HepG2 (cell line): ENCODE measurements around the gene COMMD7. TPM values are rescaled to one million over a fixed set of nuclear protein-coding genes. Genes with fewer than 3 reads are reported as not detected.

Experiments used
- AKAP8 ChIP-seq: sonication (generic); formaldehyde crosslinking; IDR thresholded peaks from 2 replicates; pipeline ENCODE4 v1.5.1; 2020; ENCODE audit warnings: mild to moderate bottlenecking, missing genetic modification reagents
- ARNT ChIP-seq: fragments of 450-650 bp; IDR thresholded peaks from 2 replicates; pipeline ENCODE4 v1.6.1; 2017
- BCL6 ChIP-seq: IDR thresholded peaks from 2 replicates; pipeline ENCODE4 v1.6.1; 2016; ENCODE audit warnings: missing genetic modification reagents, missing compliant biosample characterization
- DBP ChIP-seq: sonication (generic); formaldehyde crosslinking; IDR thresholded peaks from 2 replicates; pipeline ENCODE4 v1.4.0; 2020; ENCODE audit warnings: missing genetic modification reagents; ENCODE audit errors: not compliant biosample characterization
- ERF ChIP-seq: IDR thresholded peaks from 2 replicates; pipeline ENCODE4 v1.6.1; 2018; ENCODE audit warnings: missing biosample characterization, missing genetic modification reagents
- ETV5 ChIP-seq: IDR thresholded peaks from 2 replicates; pipeline ENCODE4 v1.6.1; 2018; ENCODE audit warnings: missing biosample characterization, missing genetic modification reagents, inconsistent platforms, borderline replicate concordance
- FOXA1 ChIP-seq, 2 experiments: fragments of 450-650 bp in 1 of 2; sonication (generic) in 1 of 2; formaldehyde crosslinking in 1 of 2; IDR thresholded peaks; 2 replicates each; pipeline versions ENCODE4 v1.4.0 to v1.6.1; 2016 to 2020; ENCODE audit warnings: missing genetic modification reagents in 1 of 2
- KDM2A ChIP-seq: sonication (generic); formaldehyde crosslinking; IDR thresholded peaks from 2 replicates; pipeline ENCODE4 v1.4.0; 2020; ENCODE audit warnings: low read depth, missing genetic modification reagents, borderline replicate concordance
- KDM5B ChIP-seq: sonication (generic); formaldehyde crosslinking; IDR thresholded peaks from 2 replicates; pipeline ENCODE4 v1.4.0; 2020; ENCODE audit warnings: missing genetic modification reagents, mild to moderate bottlenecking, borderline replicate concordance
- NFIC ChIP-seq: IDR thresholded peaks from 2 replicates; pipeline ENCODE4 v1.6.1; 2012; ENCODE audit warnings: mild to moderate bottlenecking, low read length, inconsistent platforms
- SYNCRIP ChIP-seq: fragments of 200-400 bp; formaldehyde crosslinking; IDR thresholded peaks from 2 replicates; pipeline ENCODE4 v1.6.1; 2018; ENCODE audit warnings: mild to moderate bottlenecking, low read depth, low read length; ENCODE audit not compliant: insufficient read depth
- YY1 ChIP-seq: IDR thresholded peaks from 2 replicates; pipeline ENCODE4 v1.6.1; 2011; ENCODE audit warnings: low read length, low read depth, moderate library complexity, mild to moderate bottlenecking; ENCODE audit not compliant: insufficient read depth, insufficient replicate concordance
- ZNF335 ChIP-seq: sonication (generic); formaldehyde crosslinking; IDR thresholded peaks from 2 replicates; pipeline ENCODE4 v1.4.0; 2020; ENCODE audit warnings: missing genetic modification reagents
- ZNF782 ChIP-seq: sonication (generic); formaldehyde crosslinking; IDR thresholded peaks from 2 replicates; pipeline ENCODE4 v1.4.0; 2020; ENCODE audit warnings: missing genetic modification reagents, mild to moderate bottlenecking, borderline replicate concordance
- polyA plus RNA-seq, 8 experiments: library from polyadenylated mRNA; depleted of rRNA in 3 of 8; stranded (reverse) in 7 of 8; unstranded in 1 of 8; fragments of >200 nt; fragmentation: Illumina TruSeq in 4 of 8; extraction: Trizol in 4 of 8; gene quantifications; 2 replicates each; pipeline versions ENCODE4 v1.2.1 to v1.2.3, GENCODE V29; 2011 to 2016; ENCODE audit warnings: low read depth in 4 of 8, missing spikeins in 1 of 8, mixed read lengths in 1 of 8; ENCODE audit not compliant: insufficient read depth in 1 of 8
- total RNA-seq, 5 experiments: library from RNA; depleted of rRNA; stranded (reverse); fragments of >200 nt; fragmentation: Illumina TruSeq; extraction: Trizol; gene quantifications; 2 replicates each; pipeline ENCODE4 v1.2.3, GENCODE V29; 2016; ENCODE audit warnings: low read depth in 1 of 5
- TF ChIP-seq, protein P1 (sequence below): sonication (generic); formaldehyde crosslinking; IDR thresholded peaks from one replicate; pipeline ENCODE4 v1.5.1; 2020; ENCODE audit warnings: mild to moderate bottlenecking, missing genetic modification reagents; ENCODE audit errors: not compliant biosample characterization
- TF ChIP-seq, protein P2 (sequence below): IDR thresholded peaks from 2 replicates; pipeline ENCODE4 v1.6.1; 2016; ENCODE audit warnings: low read depth, borderline replicate concordance
- TF ChIP-seq, protein P3 (sequence below): IDR thresholded peaks from 2 replicates; pipeline ENCODE4 v1.6.1; 2016; ENCODE audit warnings: low read depth

Gene COMMD7
- total and polyA plus RNA-seq, 2 of the 13 experiments (the other 11 are each of a cell fraction or from before 2014, with no cell fraction given): 42.1 to 53.3 TPM

DNA sequence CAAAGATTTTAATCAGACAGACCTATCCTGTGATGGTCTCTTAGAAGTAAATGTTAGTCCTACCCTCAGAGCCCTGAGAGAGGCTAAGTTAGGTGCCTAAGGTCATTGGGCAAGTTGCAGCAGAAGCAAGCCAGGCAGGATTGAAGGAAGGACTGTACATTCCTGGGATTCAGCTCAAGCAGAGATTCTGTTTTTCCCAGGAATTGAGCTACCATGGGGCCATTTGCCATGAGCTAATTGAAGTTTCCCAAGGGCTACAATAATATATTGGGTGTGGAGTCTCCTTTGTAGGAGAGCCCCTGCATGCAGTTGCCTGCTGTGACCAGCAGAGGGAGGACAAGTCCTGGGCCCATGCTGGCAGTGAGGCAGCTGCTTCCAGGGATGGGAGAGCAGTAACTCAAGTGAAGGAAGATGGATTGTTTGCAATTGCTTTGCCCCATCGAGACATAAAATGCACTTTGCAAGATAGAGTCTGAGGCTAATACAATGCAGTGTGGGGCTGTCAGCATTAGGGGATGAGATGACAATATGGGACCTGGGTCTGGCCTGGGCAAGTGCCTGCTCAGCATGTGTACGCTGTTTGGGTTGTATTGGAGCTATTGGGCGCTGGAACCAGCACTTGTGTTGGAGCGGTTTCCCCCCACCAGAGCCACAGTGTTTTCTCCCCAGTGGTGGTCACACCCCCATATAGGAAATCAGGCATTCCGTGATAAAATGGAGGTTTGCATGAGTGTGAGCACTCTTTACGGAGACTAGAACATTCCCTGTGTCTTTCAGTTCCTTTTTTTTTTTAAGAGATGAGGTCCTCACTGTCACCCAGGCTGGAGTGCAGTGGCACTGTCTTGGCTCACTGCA lies 46.9 kb upstream of the COMMD7 start (continued):
- TF ChIP-seq YY1 (peak; percentile 14), ETV5 (CRISPR knock-in tag) (no peak; the same call in 1 of the 2 replicates), KDM2A (CRISPR knock-in tag) (peak; percentile 63; the same call in 1 of the 2 replicates), FOXA1 (IDR thresholded peaks at IDR 0.05) (no peak), FOXA1 (CRISPR knock-in tag; IDR thresholded peaks at IDR 0.05) (0 out of 2 replicates have a peak, but pooled peaks have one; percentile 2), NFIC (no peak), ZNF335 (0 out of 2 replicates have a peak, but pooled peaks have one; percentile 61), AKAP8 (0 out of 2 replicates have a peak, but pooled peaks have one; percentile 59), ZNF782 (peak; percentile 4; the same call in 1 of the 2 replicates), ARNT (no peak), DBP (CRISPR knock-in tag) (no peak), BCL6 (CRISPR knock-in tag) (0 out of 2 replicates have a peak, but pooled peaks have one; percentile 28), ERF (0 out of 2 replicates have a peak, but pooled peaks have one; percentile 28), KDM5B (CRISPR knock-in tag) (peak; percentile 38; the same call in 1 of the 2 replicates), SYNCRIP (no peak)
- TF ChIP-seq, protein P1, sequence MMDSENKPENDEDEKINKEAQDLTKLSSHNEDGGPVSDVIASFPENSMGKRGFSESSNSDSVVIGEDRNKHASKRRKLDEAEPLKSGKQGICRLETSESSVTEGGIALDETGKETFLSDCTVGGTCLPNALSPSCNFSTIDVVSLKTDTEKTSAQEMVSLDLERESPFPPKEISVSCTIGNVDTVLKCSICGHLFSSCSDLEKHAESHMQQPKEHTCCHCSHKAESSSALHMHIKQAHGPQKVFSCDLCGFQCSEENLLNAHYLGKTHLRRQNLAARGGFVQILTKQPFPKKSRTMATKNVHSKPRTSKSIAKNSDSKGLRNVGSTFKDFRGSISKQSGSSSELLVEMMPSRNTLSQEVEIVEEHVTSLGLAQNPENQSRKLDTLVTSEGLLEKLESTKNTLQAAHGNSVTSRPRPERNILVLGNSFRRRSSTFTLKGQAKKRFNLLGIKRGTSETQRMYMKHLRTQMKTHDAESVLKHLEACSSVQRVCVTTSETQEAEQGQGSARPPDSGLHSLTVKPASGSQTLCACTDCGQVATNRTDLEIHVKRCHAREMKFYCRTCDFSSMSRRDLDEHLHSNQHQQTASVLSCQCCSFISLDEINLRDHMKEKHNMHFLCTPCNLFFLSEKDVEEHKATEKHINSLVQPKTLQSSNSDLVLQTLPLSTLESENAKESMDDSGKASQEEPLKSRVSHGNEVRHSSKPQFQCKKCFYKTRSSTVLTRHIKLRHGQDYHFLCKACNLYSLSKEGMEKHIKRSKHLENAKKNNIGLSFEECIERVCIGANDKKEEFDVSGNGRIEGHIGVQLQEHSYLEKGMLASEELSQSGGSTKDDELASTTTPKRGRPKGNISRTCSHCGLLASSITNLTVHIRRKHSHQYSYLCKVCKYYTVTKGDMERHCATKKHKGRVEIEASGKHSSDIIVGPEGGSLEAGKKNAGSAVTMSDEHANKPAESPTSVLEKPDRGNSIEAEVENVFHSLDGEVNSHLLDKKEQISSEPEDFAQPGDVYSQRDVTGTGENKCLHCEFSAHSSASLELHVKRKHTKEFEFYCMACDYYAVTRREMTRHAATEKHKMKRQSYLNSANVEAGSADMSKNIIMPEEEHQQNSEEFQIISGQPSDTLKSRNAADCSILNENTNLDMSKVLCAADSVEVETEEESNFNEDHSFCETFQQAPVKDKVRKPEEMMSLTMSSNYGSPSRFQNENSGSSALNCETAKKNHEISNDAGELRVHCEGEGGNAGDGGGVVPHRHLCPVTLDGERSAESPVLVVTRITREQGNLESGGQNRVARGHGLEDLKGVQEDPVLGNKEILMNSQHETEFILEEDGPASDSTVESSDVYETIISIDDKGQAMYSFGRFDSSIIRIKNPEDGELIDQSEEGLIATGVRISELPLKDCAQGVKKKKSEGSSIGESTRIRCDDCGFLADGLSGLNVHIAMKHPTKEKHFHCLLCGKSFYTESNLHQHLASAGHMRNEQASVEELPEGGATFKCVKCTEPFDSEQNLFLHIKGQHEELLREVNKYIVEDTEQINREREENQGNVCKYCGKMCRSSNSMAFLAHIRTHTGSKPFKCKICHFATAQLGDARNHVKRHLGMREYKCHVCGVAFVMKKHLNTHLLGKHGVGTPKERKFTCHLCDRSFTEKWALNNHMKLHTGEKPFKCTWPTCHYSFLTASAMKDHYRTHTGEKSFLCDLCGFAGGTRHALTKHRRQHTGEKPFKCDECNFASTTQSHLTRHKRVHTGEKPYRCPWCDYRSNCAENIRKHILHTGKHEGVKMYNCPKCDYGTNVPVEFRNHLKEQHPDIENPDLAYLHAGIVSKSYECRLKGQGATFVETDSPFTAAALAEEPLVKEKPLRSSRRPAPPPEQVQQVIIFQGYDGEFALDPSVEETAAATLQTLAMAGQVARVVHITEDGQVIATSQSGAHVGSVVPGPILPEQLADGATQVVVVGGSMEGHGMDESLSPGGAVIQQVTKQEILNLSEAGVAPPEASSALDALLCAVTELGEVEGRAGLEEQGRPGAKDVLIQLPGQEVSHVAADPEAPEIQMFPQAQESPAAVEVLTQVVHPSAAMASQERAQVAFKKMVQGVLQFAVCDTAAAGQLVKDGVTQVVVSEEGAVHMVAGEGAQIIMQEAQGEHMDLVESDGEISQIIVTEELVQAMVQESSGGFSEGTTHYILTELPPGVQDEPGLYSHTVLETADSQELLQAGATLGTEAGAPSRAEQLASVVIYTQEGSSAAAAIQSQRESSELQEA: peak; percentile 78
- TF ChIP-seq, protein P2, sequence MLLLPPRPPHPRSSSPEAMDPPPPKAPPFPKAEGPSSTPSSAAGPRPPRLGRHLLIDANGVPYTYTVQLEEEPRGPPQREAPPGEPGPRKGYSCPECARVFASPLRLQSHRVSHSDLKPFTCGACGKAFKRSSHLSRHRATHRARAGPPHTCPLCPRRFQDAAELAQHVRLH (CRISPR knock-in tag): peak; percentile 59; the same call in 1 of the 2 replicates
- TF ChIP-seq, protein P3, sequence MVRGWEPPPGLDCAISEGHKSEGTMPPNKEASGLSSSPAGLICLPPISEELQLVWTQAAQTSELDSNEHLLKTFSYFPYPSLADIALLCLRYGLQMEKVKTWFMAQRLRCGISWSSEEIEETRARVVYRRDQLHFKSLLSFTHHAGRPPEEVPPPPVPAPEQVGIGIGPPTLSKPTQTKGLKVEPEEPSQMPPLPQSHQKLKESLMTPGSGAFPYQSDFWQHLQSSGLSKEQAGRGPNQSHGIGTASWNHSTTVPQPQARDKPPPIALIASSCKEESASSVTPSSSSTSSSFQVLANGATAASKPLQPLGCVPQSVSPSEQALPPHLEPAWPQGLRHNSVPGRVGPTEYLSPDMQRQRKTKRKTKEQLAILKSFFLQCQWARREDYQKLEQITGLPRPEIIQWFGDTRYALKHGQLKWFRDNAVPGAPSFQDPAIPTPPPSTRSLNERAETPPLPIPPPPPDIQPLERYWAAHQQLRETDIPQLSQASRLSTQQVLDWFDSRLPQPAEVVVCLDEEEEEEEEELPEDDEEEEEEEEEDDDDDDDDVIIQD (CRISPR knock-in tag): 0 out of 2 replicates have a peak, but pooled peaks have one; percentile 23
